ENCODE results near the gene DIS3L2. TPM values are rescaled to one million over a fixed set of nuclear protein-coding genes. Genes with fewer than 3 reads are reported as not detected.

DIS3L2 gene
- total and polyA plus RNA-seq, 2 experiments from 2014 or later = 15.2 to 25.3 TPM

GRCh38 chr2:232240906-232241305 lies 279.4 kb downstream of the DIS3L2 start (continued):
- TF ChIP-seq REST (IDR thresholded peaks at IDR 0.05; ENCODE audit: unreplicated experiment) (peak; percentile 57), EZH2phosphoT487 (IDR thresholded peaks at IDR 0.05; ENCODE audit: unreplicated experiment) (no peak)

- DNase-seq (ENCODE audit: low spot score) = no peak
- no peaks in the 10 kb centered on the region for H3K9me3 Mint-ChIP-seq
- H3K27ac Mint-ChIP-seq = no peak overlapping the region
- H3K36me3 Mint-ChIP-seq (ENCODE audit: low read depth) = no peaks in the 10 kb centered on the region
- ATAC-seq = no peak
- Histone ChIP-seq H4K20me1 (replicated peaks; ENCODE audit: insufficient read depth) (no peaks in the 10 kb centered on the region), H3K4me3 (no peak overlapping the region), H3K79me2 (replicated peaks; ENCODE audit: insufficient read depth) (no peaks in the 10 kb centered on the region), H3F3A (replicated peaks; ENCODE audit: low read depth) (no peaks in the 10 kb centered on the region), H3K36me3 (ENCODE audit: insufficient read depth) (no peaks in the 10 kb centered on the region), H3K4me2 (no peak overlapping the region), H3K27ac (ENCODE audit: low read depth) (no peak overlapping the region), H2AFZ (no peak overlapping the region), H3K27me3 (ENCODE audit: insufficient read depth) (no peaks in the 10 kb centered on the region), H3K4me1 (ENCODE audit: insufficient read depth) (no peaks in the 10 kb centered on the region), H3K9me2 (ENCODE audit: insufficient read depth) (no peaks in the 10 kb centered on the region)
- H3K4me1 Mint-ChIP-seq = peaks cover 2% of the 10 kb centered on the region; the same call in 2 of the 3 replicates
- no peaks in the 10 kb centered on the region for H3K27me3 Mint-ChIP-seq (ENCODE audit: insufficient read depth, low read depth, poor library complexity)
- H3K4me3 Mint-ChIP-seq = no peak overlapping the region
- TF ChIP-seq, protein P1, sequence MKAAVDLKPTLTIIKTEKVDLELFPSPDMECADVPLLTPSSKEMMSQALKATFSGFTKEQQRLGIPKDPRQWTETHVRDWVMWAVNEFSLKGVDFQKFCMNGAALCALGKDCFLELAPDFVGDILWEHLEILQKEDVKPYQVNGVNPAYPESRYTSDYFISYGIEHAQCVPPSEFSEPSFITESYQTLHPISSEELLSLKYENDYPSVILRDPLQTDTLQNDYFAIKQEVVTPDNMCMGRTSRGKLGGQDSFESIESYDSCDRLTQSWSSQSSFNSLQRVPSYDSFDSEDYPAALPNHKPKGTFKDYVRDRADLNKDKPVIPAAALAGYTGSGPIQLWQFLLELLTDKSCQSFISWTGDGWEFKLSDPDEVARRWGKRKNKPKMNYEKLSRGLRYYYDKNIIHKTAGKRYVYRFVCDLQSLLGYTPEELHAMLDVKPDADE (IDR thresholded peaks at IDR 0.05) = no peak
- TF ChIP-seq STAT1 (IDR thresholded peaks at IDR 0.05; ENCODE audit: unreplicated experiment) = no peak
- TF ChIP-seq NANOG (IDR thresholded peaks at IDR 0.05; ENCODE audit: borderline replicate concordance) = no peak
- TF ChIP-seq EZH2phosphoT487 (IDR thresholded peaks at IDR 0.05; ENCODE audit: unreplicated experiment) = no peak
- no peak for TF ChIP-seq CREB1 (CRISPR knock-in tag; IDR thresholded peaks at IDR 0.05; ENCODE audit: low read depth)
- TF ChIP-seq POLR2AphosphoS5 (IDR thresholded peaks at IDR 0.05; ENCODE audit: low read depth) = no peak
- TF ChIP-seq, protein P2, sequence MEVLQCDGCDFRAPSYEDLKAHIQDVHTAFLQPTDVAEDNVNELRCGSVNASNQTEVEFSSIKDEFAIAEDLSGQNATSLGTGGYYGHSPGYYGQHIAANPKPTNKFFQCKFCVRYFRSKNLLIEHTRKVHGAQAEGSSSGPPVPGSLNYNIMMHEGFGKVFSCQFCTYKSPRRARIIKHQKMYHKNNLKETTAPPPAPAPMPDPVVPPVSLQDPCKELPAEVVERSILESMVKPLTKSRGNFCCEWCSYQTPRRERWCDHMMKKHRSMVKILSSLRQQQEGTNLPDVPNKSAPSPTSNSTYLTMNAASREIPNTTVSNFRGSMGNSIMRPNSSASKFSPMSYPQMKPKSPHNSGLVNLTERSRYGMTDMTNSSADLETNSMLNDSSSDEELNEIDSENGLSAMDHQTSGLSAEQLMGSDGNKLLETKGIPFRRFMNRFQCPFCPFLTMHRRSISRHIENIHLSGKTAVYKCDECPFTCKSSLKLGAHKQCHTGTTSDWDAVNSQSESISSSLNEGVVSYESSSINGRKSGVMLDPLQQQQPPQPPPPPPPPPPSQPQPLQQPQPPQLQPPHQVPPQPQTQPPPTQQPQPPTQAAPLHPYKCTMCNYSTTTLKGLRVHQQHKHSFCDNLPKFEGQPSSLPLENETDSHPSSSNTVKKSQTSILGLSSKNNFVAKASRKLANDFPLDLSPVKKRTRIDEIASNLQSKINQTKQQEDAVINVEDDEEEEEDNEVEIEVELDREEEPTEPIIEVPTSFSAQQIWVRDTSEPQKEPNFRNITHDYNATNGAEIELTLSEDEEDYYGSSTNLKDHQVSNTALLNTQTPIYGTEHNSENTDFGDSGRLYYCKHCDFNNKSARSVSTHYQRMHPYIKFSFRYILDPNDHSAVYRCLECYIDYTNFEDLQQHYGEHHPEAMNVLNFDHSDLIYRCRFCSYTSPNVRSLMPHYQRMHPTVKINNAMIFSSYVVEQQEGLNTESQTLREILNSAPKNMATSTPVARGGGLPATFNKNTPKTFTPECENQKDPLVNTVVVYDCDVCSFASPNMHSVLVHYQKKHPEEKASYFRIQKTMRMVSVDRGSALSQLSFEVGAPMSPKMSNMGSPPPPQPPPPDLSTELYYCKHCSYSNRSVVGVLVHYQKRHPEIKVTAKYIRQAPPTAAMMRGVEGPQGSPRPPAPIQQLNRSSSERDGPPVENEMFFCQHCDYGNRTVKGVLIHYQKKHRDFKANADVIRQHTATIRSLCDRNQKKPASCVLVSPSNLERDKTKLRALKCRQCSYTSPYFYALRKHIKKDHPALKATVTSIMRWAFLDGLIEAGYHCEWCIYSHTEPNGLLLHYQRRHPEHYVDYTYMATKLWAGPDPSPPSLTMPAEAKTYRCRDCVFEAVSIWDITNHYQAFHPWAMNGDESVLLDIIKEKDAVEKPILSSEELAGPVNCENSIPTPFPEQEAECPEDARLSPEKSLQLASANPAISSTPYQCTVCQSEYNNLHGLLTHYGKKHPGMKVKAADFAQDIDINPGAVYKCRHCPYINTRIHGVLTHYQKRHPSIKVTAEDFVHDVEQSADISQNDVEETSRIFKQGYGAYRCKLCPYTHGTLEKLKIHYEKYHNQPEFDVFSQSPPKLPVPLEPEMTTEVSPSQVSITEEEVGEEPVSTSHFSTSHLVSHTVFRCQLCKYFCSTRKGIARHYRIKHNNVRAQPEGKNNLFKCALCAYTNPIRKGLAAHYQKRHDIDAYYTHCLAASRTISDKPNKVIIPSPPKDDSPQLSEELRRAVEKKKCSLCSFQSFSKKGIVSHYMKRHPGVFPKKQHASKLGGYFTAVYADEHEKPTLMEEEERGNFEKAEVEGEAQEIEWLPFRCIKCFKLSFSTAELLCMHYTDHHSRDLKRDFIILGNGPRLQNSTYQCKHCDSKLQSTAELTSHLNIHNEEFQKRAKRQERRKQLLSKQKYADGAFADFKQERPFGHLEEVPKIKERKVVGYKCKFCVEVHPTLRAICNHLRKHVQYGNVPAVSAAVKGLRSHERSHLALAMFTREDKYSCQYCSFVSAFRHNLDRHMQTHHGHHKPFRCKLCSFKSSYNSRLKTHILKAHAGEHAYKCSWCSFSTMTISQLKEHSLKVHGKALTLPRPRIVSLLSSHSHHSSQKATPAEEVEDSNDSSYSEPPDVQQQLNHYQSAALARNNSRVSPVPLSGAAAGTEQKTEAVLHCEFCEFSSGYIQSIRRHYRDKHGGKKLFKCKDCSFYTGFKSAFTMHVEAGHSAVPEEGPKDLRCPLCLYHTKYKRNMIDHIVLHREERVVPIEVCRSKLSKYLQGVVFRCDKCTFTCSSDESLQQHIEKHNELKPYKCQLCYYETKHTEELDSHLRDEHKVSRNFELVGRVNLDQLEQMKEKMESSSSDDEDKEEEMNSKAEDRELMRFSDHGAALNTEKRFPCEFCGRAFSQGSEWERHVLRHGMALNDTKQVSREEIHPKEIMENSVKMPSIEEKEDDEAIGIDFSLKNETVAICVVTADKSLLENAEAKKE (CRISPR knock-in tag; IDR thresholded peaks at IDR 0.05) = no peak
- TF ChIP-seq, protein P3, sequence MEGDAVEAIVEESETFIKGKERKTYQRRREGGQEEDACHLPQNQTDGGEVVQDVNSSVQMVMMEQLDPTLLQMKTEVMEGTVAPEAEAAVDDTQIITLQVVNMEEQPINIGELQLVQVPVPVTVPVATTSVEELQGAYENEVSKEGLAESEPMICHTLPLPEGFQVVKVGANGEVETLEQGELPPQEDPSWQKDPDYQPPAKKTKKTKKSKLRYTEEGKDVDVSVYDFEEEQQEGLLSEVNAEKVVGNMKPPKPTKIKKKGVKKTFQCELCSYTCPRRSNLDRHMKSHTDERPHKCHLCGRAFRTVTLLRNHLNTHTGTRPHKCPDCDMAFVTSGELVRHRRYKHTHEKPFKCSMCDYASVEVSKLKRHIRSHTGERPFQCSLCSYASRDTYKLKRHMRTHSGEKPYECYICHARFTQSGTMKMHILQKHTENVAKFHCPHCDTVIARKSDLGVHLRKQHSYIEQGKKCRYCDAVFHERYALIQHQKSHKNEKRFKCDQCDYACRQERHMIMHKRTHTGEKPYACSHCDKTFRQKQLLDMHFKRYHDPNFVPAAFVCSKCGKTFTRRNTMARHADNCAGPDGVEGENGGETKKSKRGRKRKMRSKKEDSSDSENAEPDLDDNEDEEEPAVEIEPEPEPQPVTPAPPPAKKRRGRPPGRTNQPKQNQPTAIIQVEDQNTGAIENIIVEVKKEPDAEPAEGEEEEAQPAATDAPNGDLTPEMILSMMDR (conservative IDR thresholded peaks at IDR 0.05; ENCODE audit: low read depth in 2 of 2) = no peak
- no peak for TF ChIP-seq ZNF331 (CRISPR knock-in tag; IDR thresholded peaks at IDR 0.05; ENCODE audit: low read depth)
- TF ChIP-seq ZNF114 (CRISPR knock-in tag; IDR thresholded peaks at IDR 0.05) = no peak
These were observed 280.8 kb downstream of the DIS3L2 start for GRCh38 chr2:232242316-232242715.
